Epithelial cell of prostate (primary cell): ENCODE measurements around the gene KIF1C.
"Not testable (repeated sequence)": the region's sequence is repeated elsewhere in the genome, so short reads cannot be mapped to it uniquely, and the experiment has no call there.

ENCODE experiments used
- DNase-seq: peaks from one replicate; pipeline ENCODE4 v3.0.0-alpha.2; 2011; ENCODE audit warnings: low read depth, low spot score
- H3K27ac ChIP-seq: fragments of 450-650 bp; 2 replicates; pipeline ENCODE4 v1.5.1; 2017; ENCODE audit warnings: mild to moderate bottlenecking

The KIF1C gene

GRCh38 chr17:5034651-5035050, 36.9 kb downstream of the KIF1C start:
- H3K27ac ChIP-seq: no peak overlapping the region
- no peak for DNase-seq

- H3K27ac ChIP-seq: no peak within 1 kb of the TSS
- DNase-seq: no peak
Measured at GRCh38 chr17:5035315-5035714, 37.6 kb downstream of the KIF1C start, which contains the start of gene SLC52A1. Gene SLC52A1, minus strand, starts transcription at chr17:5035426. Its CDS starts 820 bp downstream, at chr17:5034606.

- no peak overlapping the region for H3K27ac ChIP-seq
- DNase-seq: no peak
Measured at GRCh38 chr17:5042157-5043022, 44.6 kb downstream of the KIF1C start.

GRCh38 chr17:5043524-5043923, 45.8 kb downstream of the KIF1C start:
- no peak overlapping the region for H3K27ac ChIP-seq
- no peak for DNase-seq

DNA sequence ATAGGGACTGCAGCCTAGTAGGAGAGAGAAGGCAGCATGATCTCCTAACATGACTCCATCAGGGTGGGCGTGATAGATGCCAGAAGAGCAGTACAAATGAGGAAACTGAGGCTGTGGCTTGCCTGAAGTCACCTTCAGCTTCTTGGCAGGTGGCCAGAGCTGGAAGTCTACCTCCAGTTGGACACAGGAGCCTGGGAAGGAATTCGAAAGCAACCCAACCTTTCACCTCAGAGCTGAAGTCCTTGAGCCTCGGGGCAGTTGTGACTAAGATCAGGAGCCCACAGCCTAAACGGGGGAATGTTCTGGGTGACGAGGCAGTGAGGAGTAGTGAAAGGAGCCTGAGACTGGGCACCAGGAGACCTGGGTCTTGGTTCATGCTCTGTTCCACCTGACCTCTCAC, 46.9 kb downstream of the KIF1C start:
- DNase-seq: no peak
- no peak overlapping the region for H3K27ac ChIP-seq

GRCh38 chr17:5045496-5045895, 47.7 kb downstream of the KIF1C start:
- no peak overlapping the region for H3K27ac ChIP-seq
- DNase-seq: no peak

GRCh38 chr17:5047446-5047845, 49.7 kb downstream of the KIF1C start:
- H3K27ac ChIP-seq: no peak overlapping the region
- DNase-seq: no peak

- DNase-seq: no peak
- H3K27ac ChIP-seq: no peak overlapping the region
Measured at GRCh38 chr17:5049314-5049841, 51.6 kb downstream of the KIF1C start.

DNA sequence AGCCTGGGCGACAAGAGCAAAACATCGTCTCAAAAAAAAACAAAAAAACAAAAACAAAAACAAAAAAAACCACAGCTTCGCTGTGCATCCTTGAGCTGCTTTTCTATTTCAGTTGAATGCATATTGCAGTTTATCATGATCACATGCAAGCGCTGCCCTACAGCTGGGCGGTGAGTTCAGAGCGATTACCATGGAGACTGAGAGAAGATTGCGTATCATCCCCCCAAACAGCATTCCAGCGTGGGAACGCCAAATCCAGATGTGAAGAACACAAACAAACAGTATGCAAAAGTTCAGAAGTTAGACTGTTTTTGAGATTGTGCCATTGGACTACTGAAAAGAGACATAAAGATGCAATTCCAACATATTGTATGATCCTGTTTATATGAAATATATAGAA, 52.5 kb downstream of the KIF1C start:
- H3K27ac ChIP-seq: no peak overlapping the region
- DNase-seq: no peak

DNA sequence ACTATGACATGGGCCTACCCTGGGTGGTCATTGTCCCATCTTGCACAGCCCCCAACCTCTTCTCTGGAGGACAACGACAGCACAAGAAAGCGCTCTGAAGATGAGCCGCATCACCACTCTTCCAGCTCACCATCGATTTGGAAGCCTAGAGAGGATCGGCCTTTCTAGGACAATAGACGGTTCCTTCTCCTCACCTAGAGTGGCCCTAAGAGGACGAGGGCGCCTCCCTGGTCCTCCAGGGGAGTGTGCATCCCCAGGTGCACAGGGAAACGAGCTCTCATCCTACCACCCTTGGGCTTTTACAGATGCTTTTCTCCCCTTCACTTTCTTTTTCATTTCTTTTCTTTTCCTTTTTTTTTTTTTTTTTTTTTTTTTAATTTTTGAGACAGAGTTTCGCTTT, 57.8 kb downstream of the KIF1C start:
- no peak overlapping the region for H3K27ac ChIP-seq
- DNase-seq: no peak

DNA sequence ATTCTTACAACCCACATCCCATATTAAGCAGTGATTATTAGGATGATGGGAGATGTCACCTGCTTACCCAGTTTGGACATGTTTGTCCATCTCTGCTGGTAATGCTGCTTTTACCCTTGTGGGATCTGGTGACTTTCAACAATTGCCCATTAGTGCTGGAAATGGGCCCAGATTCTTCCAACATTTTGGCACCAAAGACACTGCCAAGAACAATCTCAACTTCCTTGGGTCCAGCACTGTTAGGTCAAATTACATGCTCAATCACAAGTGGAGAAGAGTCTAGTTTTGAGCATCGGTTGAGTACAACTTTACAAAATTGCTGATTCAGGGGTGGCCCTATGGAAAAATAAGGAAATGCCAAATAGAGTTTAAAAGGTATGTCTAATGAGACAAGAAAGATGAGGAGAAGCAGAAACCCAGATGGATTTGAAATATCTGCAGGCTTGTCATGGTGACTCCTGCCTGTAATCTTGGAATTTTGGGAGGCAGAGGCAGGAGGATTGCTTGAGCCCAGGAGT, 67.5 kb downstream of the KIF1C start:
- H3K27ac ChIP-seq: no peak overlapping the region
- DNase-seq: no peak

DNA sequence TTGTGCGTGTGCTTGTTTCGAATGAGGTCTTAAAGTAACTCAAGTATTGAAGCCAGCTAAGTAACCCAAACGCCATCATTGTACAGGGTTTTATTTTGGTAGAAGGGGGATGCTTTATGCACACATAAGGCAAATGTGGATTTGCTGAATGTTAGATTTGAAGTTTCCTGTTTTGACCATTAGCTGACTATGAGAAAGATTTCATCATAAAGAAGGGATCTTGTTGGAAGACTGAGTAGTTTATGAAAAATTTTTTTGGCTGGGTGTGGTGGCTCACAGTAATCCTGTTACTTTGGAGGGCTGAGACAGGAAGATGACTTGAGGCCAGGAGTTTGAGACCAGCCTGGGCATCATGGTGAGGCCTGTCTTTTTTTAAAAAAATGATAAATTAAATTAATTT, 70.5 kb downstream of the KIF1C start:
- no peak for DNase-seq
- no peak overlapping the region for H3K27ac ChIP-seq

- DNase-seq: peak; percentile 26
Measured at GRCh38 chr17:5069724-5070123, 72.0 kb downstream of the KIF1C start.

DNA sequence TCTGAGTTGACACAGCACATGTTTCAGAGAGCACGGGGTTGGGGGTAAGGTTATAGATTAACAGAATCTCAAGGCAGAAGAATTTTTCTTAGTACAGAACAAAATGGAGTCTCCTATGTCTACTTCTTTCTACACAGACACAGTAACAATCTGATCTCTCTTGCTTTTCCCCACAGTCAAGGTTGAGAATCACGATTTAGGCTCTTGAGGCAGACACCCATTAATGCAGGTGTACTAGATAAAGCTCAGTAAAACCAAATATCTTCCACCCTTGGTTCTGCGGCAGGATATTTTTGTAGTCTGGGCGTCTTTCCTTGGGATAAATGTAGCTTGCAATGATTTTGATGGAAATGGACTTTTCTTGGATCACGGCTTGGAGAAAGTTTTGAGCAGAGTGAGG, 77.7 kb downstream of the KIF1C start:
- H3K27ac ChIP-seq: peak overlapping the region; percentile 20
- DNase-seq: not testable (repeated sequence)

More at GRCh38 chr17:5069724-5070123, 72.0 kb downstream of the KIF1C start:
- peak overlapping the region; percentile 57 for H3K27ac ChIP-seq

GRCh38 chr17:5077275-5077674, 79.5 kb downstream of the KIF1C start:
- not testable (repeated sequence) for H3K27ac ChIP-seq, DNase-seq

DNA sequence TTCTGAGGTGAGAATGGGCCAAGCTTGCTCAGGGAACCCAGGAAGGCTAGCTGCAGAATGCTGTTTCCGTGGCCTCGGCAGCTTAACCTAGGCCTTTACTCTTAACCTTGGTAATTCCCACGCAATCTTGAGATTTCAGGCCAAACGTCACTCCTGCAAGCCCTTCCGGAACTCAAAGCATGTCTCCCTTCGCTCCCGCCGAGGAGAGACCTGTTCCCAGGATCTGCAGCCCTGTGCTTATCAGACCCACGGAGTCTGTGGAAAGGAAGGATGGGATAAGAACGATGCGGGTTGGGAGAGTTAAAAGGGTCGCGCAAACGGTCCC, 80.0 kb downstream of the KIF1C start:
- H3K27ac ChIP-seq: peak overlapping the region; percentile 10
- DNase-seq: no peak
